ENCODE results near the gene ABR. TPM values are rescaled to one million over a fixed set of nuclear protein-coding genes. Genes with fewer than 3 reads are reported as not detected.
"Not testable (repeated sequence)": the region's sequence is repeated elsewhere in the genome, so short reads cannot be mapped to it uniquely, and the experiment has no call there.

The ABR gene
- total RNA-seq, 2 donors from 2014 or later = 36.0 to 45.8 TPM

DNA sequence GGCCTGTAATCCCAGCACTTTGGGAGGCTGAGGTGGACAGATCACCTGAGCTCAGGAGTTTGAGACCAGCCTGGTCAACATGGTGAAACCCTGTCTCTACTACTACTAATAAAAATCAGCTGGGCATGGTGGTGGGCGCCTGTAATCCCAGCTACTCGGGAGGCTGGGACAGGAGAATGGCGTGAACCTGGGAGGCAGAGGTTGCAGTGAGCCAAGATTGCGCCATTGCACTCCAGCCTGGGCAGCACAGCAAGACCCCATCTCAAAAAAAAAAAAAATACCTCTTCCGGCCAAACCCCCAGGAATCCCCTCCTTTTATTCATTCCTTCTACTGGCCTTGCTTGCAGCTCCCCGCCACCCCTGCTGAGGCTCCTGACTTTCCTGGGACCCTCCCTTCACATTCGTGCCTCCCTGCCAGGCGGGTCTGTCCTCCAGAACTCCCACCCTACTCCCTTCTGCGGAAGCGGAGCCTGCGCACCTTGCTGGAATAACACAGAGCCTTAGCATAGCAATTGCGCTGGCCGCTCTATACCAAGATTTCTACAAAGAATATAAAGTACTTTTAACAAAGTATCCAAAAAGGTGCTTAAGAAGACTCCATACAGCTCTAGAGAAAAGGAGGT lies 135.3 kb downstream of the ABR start:
- DNase-seq (ENCODE audit: low spot score in 2 of 2); H3K27ac Mint-ChIP-seq; H3K36me3 Mint-ChIP-seq; ATAC-seq; H3K9me3 Mint-ChIP-seq: not testable (repeated sequence)

DNA sequence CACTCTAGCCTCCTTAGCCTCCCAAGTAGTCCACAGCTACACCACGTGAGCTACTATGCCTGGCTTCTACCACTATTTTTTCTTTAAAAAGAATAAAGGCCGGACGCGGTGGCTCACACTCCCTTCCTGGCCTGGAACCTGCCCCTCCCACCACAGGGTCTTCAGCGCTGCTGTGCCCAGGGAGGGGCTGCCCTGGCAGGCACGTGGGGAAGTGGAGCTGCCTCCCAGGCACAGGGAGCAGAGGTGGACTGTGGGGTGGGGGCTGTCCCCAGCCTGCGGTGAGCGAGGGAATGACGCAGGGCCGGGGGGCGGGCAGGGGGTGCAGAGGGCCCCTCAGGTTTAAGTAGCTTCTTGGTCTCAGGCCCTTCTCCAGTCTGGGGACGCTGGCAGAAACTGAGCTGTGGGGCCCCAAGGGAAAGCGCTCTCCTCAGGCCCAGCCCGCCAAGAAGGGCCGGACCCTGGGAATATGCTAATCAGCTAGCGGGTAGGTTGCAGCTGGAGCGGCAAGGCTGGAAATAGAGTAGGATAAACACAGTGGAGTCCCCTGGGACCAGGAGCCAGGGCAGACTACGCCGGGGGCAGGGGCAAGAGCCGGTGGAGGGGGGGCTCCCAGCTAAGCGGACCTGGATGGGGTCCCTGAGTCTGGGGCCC lies 136.1 kb downstream of the ABR start:
- H3K9me3 Mint-ChIP-seq = peaks cover 0 to 6% of the 10 kb centered on the region in 2 donors
- ATAC-seq (no peak), DNase-seq (ENCODE audit: low spot score in 2 of 2) (no peak)
- H3K27ac Mint-ChIP-seq = no peak overlapping the region
- peaks cover 7 to 9% of the 10 kb centered on the region in 2 donors for H3K36me3 Mint-ChIP-seq

DNA sequence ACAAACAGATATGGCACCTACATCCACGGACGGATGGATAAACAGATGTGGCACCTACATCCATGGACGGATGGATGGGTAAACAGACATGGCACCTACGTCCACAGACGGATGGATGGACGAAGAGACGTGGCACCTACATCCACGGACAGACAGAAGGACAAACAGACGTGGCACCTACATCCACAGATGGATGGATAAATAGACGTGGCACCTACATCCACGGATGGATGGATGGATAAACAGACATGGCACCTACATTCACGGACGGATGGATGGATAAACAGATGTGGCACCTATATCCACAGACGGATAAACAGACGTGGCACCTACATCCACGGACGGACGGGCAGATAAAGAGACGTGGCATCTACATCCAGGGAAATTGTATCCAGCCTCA lies 137.3 kb downstream of the ABR start:
- ATAC-seq (no peak), DNase-seq (ENCODE audit: low spot score in 2 of 2) (no peak)
- Mint-ChIP-seq H3K36me3 (peaks cover 7 to 9% of the 10 kb centered on the region in 2 donors), H3K27ac (no peak overlapping the region), H3K9me3 (peaks cover 0 to 6% of the 10 kb centered on the region in 2 donors)

DNA sequence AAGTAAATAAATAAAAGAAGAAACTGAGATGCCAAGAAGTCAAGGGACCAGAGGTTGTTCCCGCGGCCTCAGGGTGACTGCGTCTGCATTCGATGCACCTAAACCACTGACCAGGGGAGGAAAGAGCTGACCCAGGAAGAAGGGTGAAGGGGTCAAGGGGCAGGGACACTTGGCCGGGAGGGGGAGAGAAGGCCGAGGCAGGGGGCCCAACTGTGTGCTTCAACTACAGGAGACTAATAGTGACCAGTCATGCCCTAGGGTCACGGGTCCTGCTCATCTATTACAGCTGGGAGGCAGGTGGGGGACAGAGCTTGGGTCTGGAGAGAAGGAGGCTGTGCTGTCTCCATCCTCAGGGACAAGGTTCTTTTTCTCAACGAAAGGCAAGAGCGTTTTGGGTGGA lies 138.0 kb downstream of the ABR start:
- Mint-ChIP-seq H3K36me3 (peaks cover 7 to 9% of the 10 kb centered on the region in 2 donors), H3K9me3 (peaks cover 0 to 6% of the 10 kb centered on the region in 2 donors), H3K27ac (peak overlapping the region in 1 of 2 donors; percentile 44)
- no peak for DNase-seq (ENCODE audit: low spot score in 2 of 2)
- ATAC-seq = no peak

DNA sequence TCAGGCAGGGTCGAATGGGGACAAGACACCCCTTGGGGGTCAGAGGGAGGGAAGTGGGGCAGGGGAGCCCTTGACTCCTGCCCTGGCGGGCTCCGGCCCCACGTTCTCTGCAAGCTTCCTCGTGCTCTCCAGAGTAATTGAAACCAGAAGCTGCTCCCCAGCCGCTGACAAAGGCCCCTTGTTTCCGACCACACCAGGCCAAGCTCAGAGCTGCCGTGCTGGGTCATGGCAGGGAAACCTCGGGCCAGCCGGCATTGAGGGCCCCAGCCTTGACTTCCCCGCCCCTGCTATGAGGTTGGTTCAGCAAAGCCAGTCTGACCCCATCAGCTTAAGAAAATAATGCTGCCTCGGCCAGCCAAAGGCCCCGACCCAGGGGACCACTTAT lies 139.6 kb downstream of the ABR start:
- ATAC-seq = no peak
- no peak for DNase-seq (ENCODE audit: low spot score in 2 of 2)
- H3K9me3 Mint-ChIP-seq = peaks cover 0 to 6% of the 10 kb centered on the region in 2 donors
- peaks cover 7 to 9% of the 10 kb centered on the region in 2 donors for H3K36me3 Mint-ChIP-seq
- H3K27ac Mint-ChIP-seq = peak overlapping the region in 1 of 2 donors; percentile 25

DNA sequence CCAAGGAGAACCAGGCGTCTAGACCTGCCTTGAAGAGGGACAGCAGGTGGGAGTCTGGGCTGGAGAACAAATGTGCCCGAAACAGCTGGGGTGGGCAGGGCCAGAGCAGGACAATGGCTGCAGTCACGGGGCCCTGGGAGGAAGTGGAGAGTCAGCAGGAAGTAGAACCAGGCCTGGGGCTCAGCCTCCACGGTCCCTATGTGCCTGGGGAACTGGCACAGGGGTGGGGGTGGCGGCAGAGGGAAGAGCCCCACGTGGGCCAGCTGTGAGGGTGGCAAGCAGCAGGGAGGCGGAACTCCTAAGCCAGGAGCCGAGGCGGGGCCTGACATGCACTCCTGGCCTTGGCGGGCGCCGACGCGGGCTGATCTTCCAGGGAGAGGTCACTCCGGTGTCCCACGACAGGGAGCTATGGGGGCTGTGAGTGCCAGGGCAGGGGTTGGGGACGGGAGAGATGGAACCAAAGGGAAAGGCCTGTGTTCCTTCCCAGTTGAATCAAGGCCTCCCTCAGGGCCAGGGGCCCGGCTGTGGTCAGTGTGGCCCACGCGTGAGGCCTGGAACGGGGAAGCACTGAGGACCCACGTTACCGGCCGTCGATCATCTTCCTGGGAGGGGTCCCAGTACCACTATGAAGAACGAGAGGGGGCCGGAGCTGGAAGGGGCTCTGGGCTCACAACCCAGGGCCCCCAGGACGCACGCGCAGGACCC lies 140.1 kb downstream of the ABR start:
- ATAC-seq (no peak), DNase-seq (ENCODE audit: low spot score in 2 of 2) (no peak)
- H3K9me3 Mint-ChIP-seq = peaks cover 0 to 6% of the 10 kb centered on the region in 2 donors
- H3K27ac Mint-ChIP-seq = no peak overlapping the region
- peaks cover 7 to 9% of the 10 kb centered on the region in 2 donors for H3K36me3 Mint-ChIP-seq

DNA sequence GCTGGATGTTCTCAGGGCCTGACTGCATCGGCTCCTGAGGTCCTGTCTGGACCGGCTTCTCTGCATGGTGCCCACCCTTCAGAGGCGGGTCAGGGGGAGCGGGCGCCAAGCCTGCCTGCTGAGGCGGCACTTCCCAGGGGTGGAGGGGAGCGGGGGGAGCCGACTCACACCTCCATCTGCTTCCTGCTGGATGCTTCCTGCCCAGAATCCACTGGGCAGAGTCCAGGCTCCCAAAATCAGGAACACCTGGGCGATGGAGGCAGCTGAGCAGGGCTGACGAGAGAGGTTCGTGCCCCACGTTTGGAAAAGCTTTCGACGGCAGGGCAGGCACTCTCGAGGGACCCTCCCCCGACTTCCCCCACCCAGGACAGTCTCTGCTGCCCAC lies 140.7 kb downstream of the ABR start:
- Mint-ChIP-seq H3K9me3 (peaks cover 0 to 6% of the 10 kb centered on the region in 2 donors), H3K27ac (peak overlapping the region in 1 of 2 donors; percentile 29), H3K36me3 (peaks cover 7 to 9% of the 10 kb centered on the region in 2 donors)
- DNase-seq (ENCODE audit: low spot score in 2 of 2) (no peak), ATAC-seq (no peak)

DNA sequence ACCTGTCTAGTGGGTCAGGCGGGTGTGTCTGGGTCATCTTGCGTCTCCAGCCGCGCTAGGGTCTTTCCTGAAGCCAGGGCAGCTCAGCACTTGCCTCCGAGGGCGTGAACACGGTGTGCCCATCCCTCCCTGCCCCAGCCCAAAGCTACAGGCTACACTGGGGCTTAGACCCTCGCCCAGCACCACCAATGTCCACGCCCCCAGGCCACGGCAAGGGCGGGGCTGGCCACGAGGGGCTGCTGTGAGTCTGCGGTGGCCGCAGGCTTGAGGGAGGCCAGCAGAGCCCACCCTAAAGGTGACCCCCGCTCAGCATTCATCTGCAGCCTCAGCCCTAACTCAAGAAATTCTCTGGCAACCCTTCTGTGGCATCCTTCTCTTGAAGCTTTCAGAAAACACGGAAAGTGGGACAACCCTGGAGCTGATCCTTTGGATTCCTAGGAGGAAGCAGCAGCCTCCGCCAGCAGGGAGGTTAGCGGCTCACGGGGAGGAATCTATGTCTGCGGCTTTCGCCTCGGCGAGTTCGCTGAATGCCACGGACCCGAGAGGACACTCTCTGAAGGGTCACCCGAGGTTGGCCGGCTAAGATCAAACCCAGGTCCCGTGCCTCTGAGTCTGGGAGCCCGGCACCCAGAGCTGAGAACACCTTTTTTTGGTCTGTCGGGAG lies 141.2 kb downstream of the ABR start:
- Mint-ChIP-seq H3K36me3 (peaks cover 7 to 9% of the 10 kb centered on the region in 2 donors), H3K9me3 (peaks cover 0 to 6% of the 10 kb centered on the region in 2 donors), H3K27ac (peak overlapping the region in 1 of 2 donors; percentile 29)
- ATAC-seq (no peak), DNase-seq (ENCODE audit: low spot score in 2 of 2) (no peak)

DNA sequence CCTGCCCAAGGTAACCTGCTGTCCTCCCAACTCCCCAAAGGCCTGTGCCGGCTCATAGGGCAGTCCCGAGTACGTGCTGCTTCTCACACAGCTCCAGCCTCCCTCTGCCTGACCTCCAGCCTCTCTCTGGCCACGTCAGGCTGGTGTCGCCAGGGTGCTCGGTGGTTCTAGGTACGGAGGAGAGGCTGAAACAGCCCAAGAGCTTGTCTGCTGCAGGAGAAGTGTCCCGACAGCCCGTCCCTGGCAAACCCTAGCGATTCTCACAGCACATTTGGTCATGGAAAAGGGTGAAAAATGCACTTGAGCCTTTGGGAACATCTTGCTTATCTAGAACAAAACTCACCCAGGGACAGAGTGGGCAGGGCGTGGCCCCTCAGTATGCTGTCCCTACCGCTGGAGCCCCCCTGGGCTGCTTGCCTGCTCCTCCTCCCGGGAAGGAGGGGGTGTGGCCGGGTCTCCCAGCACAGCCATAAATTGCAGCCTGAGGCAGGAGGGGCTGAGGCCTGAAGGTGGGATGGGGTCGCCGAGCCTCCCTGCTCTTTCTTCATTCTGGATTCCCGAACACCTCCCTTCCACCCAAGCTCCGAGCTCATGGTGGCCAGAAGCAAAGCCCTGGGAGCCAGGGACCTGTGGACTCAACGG lies 142.4 kb downstream of the ABR start:
- Mint-ChIP-seq H3K9me3 (peaks cover 0 to 6% of the 10 kb centered on the region in 2 donors), H3K27ac (no peak overlapping the region), H3K36me3 (peaks cover under 1 to 7% of the 10 kb centered on the region in 2 donors)
- DNase-seq (ENCODE audit: low spot score in 2 of 2) (no peak), ATAC-seq (no peak)

DNA sequence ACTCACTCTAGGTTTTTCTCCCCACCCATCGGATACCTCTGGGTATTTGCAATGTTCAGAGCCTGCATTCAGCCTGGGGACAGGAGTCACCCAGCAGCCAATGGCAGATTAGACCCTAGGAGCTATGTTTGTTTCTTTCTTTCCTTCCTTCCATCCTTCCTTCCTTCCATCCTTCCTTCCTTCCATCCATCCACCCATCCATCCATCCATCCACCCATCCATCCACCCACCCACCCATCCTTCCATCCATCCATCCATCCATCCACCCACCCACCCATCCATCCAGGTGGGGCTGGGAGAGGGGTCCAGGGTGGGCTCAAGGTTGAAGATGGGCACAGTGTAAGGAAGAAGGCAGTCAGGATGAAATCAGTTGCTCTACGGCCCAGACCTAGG lies 142.9 kb downstream of the ABR start:
- H3K36me3 Mint-ChIP-seq = peaks cover 0 to 2% of the 10 kb centered on the region in 2 donors
- peak overlapping the region in 1 of 2 donors; percentile 26 for H3K27ac Mint-ChIP-seq
- ATAC-seq (no peak), DNase-seq (ENCODE audit: low spot score in 2 of 2) (no peak)
- peaks cover 0 to 1% of the 10 kb centered on the region in 2 donors for H3K9me3 Mint-ChIP-seq

DNA sequence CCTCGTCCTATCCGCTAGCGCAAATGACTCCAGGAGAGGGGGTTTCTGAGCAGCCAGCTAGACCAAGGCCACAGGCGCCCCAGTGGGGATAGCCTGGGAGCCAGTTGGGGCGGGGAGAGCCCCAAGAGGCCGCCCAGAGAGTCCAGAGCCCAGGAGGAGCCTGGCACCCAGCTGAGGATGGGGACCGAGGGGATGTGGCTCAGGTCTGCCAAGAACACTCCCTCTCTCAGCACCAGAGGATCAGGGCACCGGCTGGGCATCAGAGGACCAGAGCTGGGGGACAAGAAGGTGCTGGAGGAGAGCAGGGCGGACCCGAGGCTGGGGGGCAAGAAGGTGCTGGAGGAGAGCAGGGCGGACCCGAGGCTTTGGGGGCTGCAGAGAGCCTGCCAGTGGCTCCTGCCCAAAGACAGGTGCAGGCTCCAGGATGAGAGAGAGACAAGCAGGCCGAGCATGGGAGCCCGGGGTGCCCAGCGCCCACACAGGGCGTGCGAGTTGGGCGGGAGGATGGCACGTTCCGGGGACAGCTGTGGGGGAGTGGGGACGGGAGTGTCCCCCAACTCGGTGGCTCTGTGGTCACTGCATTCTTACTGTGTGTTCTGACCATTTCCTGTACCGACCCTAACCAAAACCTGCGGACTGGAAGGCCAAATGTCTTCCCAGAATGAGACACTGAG lies 143.5 kb downstream of the ABR start:
- DNase-seq (ENCODE audit: low spot score in 2 of 2) = no peak
- no peaks in the 10 kb centered on the region for H3K9me3 Mint-ChIP-seq
- H3K36me3 Mint-ChIP-seq = no peaks in the 10 kb centered on the region
- peak overlapping the region in 1 of 2 donors; percentile 26 for H3K27ac Mint-ChIP-seq
- no peak for ATAC-seq

DNA sequence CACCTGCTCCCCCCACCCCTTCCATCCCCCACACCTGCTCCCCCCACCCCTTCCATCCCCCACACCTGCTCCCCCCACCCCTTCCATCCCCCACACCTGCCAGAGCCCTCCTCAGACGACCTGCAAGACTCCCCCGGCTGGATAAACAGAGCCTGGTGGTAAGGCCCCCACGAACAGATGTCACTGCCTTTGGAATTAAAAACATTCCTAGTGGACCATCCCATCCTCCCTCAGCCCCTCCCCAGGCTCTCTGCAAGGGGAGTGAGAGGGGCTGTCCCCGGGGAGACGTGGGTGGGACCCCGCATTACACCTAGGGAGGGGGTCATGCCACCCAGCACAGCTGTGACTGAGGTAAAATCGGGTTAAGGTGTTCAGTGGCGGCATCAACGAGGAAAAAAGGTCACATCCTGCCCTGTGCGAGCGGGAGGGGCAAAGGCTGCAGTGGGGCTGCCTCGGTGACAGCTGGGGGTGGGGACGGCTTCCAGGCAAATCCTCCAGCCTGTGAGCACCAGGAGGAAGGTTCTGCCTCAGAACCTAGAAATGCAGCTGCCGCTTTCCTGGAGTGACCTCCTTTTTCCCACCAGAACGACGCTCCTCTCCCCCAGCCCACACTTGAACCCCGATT lies 144.1 kb downstream of the ABR start:
- DNase-seq (ENCODE audit: low spot score in 2 of 2) = no peak
- H3K27ac Mint-ChIP-seq = no peak overlapping the region
- H3K9me3 Mint-ChIP-seq = no peaks in the 10 kb centered on the region
- H3K36me3 Mint-ChIP-seq = no peaks in the 10 kb centered on the region
- no peak for ATAC-seq

DNA sequence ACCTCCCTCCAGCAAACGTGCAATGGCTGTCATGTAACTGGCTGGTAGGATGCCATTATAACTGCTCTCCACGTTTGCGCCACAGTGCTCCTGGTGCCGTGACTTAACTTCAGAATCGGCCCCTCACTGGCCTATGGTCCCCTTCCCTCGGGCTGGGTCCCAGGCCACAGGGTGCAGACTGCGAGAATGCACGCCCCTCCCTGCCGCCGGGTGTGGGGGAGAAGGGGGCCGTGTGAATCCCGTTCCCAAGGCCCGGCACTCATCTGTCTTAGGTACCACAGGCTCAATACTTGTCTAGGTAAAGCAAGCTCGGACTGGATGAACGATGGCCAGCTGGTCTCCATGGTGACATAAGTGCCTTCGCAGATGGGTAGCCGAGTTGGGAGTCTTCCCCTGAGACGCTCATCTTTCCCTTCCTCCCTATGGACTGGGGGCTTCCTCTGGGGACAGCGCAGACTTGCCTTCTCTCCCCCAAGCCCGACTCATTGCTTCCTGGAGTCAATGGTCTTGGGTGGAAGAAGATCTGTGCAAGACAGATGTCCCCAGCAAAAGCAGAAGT lies 145.1 kb downstream of the ABR start:
- Mint-ChIP-seq H3K36me3 (no peaks in the 10 kb centered on the region), H3K27ac (no peak overlapping the region), H3K9me3 (no peaks in the 10 kb centered on the region)
- ATAC-seq = no peak
- DNase-seq (ENCODE audit: low spot score in 2 of 2) = no peak

DNA sequence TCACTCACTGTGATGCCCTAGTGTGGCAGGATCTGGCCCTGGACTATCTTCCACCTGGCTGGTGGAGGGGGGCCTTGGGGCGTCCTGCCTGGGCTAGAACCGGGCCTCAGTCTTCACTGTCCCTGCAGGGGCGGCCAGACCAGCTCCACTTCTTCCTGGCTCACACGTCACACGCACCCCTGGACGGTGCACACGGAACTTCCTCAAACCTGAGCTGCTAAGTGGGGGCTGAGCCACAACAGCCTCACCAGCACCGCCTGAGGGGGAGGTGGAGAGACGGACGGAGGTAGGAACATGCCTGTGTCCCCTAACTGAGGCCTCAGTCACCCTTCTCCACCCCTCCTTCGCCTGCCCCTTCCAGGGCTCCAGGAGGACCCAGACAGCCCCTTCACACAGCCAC lies 146.3 kb downstream of the ABR start:
- no peaks in the 10 kb centered on the region for H3K36me3 Mint-ChIP-seq
- no peaks in the 10 kb centered on the region for H3K9me3 Mint-ChIP-seq
- no peak for ATAC-seq

DNA sequence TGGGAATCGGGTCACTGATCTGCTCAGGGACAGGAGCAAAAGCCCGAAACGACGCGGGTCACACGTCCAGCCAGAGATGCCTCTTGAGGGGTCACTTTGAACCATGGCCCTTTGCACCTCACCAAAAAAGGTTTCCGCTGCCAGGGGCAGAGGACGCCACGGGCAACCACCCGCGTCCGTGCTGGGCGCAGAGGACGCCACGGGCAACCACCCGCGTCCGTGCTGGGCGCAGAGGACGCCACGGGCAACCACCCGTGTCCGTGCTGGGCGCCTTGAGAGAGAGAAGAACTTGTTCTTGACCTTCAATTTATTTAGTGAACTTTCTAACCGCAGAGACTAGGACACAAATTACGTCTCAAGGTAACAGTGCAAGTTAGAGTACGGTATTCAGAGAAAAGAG lies 147.4 kb downstream of the ABR start:
- Mint-ChIP-seq H3K36me3 (no peaks in the 10 kb centered on the region), H3K27ac (no peak overlapping the region), H3K9me3 (no peaks in the 10 kb centered on the region)
- no peak for ATAC-seq
- DNase-seq (ENCODE audit: low spot score in 2 of 2) = no peak

More for the DNA sequence above, 146.3 kb downstream of the ABR start:
- H3K27ac Mint-ChIP-seq = no peak overlapping the region
- DNase-seq (ENCODE audit: low spot score in 2 of 2) = no peak

Data from activated naive CD4-positive, alpha-beta T cell treated with anti-CD3 and anti-CD28 coated beads, Interleukin-2, amount 50 U/mL, for 72 hours (primary cell).